GM03348 (cell line): Measurements from ENCODE around the gene PAQR5.
"Not testable (repeated sequence)": the region's sequence is repeated elsewhere in the genome, so short reads cannot be mapped to it uniquely, and the experiment has no call there.

Experiments used
- DNase-seq: peaks from one replicate; pipeline ENCODE4 v3.0.0; 2012; ENCODE audit warnings: low spot score

The PAQR5 gene, protein sequence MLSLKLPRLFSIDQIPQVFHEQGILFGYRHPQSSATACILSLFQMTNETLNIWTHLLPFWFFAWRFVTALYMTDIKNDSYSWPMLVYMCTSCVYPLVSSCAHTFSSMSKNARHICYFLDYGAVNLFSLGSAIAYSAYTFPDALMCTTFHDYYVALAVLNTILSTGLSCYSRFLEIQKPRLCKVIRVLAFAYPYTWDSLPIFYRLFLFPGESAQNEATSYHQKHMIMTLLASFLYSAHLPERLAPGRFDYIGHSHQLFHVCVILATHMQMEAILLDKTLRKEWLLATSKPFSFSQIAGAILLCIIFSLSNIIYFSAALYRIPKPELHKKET

DNA sequence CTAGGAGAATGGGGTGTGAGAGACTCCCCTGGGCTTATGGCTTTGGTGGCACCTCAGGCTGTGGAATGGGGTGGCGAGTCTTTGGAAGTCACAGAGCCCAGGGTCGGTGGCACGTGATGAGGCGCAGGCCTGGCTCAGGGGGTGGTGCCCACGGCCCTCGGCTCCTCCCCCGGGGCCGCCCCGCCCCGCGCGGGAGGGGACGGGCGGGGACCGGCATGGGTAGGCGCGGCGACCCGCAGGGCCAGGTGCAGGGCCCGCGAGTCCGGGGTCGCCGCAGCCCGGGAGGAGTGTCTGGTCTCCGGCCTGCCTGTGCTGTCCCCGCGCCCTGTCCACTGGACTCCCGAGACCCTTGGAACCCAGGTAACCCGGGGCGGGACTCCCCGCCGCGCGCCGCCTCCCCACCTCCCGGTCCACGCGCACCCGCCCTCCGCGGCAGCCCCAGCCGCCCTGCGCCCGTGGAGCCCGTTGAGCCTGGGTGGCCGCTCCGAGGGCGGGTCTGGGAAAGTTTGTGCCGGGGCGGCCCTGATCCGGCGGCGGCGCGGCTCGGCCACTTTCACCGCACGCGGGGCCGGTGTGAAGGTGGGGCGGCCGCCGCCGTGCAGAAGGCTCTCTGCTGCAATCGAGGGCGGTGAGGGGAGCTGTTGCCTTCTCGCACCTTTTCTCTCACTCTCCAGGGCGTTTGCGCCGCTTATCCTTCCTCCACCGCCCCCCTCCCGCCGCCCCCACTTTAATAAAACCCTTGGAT is at the start of gene PAQR5:
TSS of gene PAQR5 (plus strand) at position 216 of the 745 bp plus-strand sequence. CDS start 61,169 bp downstream, outside the sequence.
- DNase-seq, result peak; percentile 92

DNA sequence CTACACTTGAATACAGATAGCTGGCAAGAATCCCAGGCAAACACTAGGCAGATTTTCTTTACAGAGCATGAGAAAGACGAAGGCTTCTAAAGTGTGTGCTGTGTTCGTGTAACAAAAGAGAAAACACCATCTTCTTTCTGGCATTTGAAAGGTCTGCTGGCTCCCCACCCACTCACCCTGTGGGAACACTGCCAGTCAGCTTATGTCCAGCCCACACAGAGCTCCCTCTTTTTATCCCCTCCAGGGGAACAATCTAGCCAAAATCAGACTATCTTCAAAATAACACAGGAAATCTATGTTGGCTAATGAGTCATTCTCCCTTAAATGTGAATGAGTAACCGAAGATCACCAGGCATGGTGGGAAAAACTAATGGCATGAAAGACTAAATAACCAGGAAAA is 45.6 kb upstream of the PAQR5 start:
- peak; percentile 68 for DNase-seq

DNA sequence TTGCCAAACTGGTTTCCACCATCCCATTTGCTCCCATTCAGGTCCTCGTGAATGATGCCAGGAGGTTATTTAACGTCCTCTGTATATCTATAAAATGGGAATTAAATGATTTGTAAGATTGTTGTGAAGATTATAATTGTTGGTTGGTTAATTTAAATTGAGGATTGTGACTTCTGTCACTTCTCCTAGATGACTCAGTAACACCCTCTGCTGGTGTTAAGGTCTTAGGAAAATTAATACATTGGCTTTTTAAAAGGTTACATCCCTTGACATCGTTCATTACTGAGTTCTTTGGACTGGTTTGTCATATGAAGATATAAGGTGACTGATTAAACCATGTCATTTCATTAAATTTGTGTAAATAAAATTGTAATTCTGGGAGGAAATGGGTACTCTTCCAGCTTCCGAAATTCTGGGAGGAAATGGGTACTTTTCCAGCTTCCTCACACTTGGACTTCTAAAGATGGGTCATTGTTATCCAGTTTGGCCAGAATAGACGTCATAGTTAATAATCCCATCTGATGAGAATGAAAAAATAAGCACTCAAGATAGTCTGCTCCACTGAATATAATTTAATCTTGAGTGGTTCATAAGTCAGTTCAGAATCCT is 33.3 kb upstream of the PAQR5 start:
- DNase-seq, result peak; percentile 45

DNA sequence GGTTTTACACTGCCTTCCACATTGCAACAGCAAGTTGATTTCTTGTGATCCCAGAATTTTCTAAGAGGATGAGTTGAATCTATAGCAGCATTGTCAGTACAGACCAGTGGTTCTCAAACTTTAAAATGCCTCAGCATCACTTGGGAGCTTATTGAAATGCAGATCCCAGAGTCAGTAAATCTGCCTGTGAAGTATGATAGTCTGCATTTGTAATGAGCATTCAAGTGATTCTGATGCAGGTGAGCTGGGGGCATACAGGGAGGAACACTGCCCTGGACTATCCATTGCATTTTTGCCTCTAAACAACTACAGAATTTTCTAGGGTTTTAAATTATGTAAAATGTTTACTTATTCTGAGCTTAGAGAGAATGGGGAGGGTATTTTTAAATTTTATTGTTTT is 27.5 kb upstream of the PAQR5 start:
- no peak for DNase-seq

DNA sequence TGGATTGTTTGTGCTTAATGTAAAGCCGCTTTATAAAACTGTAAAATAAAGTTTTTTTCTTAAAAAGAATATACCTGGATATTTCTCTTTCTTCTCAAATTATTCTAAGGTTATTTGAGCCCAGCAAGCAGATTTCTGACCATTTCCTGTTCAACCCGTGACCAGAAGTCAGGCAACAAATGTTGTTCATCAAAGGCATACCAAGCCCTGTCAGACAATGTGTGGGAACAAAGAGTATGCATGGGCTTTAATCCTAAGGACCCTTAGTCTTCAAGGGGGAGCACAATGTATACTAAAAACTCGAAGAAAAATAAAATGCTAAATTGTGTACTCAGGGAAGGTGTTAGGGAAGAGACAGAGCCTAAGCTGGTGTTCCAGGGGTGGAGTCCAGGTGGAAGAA is 26.6 kb upstream of the PAQR5 start:
- no peak for DNase-seq

DNA sequence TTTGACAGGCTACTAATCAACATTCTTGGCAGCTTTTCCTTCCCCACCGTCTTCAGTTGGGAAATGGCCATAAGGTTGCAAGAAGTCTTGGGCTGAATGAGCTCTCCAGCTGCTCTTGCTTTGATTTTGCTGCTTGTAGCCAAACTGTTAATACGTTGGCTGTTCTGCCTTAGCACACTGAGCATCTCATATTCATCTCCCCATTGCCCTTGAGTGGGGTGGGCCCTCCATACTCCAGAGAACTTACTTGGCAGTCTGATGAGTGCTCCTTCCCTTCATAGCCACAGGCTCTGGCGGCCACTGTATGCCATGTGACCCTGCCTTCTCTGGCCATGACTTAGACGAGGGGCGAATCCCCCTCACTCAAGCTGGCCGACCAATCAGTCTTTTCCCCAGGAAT is 25.8 kb upstream of the PAQR5 start:
- no peak for DNase-seq

DNA sequence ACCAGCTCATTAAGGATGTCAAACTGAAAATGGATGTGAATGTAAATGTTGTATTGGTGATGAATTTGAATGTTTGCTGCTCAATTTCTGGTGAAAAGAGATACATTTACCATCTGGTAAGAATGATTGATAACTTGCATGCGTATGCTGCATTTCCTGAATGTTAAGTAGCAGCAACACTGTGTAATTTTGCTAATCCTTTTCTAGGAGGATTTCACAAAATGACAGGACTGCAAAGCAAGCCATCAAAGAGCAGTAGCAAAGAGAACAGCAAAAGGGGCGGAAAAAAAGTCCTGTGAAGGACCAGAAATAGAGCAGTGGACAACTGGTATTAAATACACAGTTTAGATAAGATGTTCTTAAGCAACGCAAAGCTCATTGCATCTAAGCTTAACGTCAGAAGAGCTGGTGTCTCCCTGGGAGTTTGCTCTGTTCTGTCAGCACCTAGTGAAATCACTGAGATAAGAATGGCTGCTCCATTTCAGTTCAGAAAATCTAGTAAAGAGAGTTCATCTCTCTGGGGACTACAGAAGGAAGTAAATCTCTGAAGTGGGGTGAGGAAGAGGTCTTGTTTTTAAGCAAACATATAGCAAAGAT is 23.5 kb upstream of the PAQR5 start:
- no peak for DNase-seq

DNA sequence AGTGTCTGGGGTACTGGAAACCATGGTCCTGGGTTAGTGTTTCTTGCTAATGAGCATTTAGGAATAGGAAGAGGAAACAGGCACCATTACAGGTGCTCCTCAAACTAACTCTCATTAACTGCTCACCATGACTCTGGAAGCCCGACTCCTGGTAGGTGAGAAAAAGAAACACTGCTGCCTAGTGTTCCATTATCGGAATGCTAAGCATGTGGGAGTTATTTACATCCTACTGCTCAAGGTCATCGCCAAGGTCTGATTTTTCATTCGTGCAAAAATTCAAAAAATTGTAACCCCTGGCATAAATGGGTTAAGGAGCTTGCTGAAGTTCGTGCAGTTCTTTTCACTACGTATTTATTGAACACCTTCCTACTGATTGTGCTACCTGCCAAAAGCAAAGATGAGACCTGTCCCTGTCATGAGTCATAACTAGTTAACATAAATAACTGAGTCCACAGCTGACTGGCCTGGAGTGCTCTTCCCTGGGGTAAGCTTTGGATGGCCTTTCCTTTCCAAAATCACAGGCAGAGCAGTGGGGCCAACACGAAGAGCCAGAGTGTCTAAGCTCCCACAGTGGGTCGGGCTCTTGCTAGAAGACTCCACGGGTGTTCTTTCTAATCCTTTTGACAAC is 22.7 kb upstream of the PAQR5 start:
- DNase-seq, result no peak

DNA sequence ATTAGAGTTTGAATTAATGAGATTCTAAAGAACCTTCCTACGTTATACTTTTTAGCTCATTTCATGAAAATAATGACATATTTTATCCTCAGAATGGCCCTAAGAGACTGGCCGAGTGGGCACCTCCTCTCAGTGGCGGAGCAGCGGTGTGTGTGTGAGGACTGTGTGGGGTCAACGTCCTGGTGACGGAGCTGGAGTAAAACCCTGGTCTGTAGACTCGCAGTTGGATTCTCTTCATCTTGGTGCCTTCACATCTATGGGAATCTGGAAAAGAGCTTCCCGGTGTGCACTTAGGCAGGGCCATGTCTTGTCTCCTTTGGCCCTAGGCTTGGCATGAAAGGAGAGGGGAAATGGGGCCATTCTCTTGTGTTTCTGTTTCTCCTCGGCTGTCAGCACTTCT is 21.4 kb upstream of the PAQR5 start:
- no peak for DNase-seq

DNA sequence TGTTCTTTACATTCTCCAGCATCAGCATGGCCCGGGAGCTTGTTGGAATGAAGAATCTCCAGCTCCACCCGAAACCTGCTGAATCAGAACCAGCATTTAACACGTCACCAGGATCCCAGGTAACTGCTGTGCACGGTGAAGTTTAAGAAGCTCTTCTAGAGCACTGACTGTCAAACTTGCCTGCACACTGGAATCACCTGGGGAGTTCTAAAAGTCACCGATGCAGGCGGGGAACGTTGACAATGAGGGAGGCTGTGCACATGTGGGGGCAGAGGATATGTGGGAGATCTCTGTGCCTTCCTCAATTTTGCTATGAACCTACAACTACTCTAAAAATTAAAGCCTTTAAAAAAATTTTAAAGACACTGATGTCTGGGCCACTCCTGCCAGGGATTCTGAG is 19.1 kb upstream of the PAQR5 start:
- no peak for DNase-seq

DNA sequence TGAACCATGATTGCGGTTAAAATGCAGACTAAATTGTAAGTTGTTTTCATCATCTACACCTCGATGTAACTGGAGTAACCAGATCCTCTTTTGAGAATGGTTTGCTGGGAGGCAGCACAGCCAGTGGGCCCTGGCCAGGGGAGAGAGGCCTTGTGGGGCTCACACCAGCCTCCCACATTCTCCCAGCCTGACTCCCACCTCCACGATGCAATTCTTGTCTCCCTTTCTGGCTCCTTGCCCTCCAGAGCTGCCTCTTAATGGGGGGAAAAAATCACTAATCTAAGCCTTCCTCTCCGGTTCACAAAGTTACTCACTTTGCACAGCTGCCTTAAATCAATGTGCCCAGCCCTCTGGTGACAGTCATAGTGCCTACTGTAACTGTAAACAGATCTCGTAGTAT is 17.9 kb upstream of the PAQR5 start:
- no peak for DNase-seq

DNA sequence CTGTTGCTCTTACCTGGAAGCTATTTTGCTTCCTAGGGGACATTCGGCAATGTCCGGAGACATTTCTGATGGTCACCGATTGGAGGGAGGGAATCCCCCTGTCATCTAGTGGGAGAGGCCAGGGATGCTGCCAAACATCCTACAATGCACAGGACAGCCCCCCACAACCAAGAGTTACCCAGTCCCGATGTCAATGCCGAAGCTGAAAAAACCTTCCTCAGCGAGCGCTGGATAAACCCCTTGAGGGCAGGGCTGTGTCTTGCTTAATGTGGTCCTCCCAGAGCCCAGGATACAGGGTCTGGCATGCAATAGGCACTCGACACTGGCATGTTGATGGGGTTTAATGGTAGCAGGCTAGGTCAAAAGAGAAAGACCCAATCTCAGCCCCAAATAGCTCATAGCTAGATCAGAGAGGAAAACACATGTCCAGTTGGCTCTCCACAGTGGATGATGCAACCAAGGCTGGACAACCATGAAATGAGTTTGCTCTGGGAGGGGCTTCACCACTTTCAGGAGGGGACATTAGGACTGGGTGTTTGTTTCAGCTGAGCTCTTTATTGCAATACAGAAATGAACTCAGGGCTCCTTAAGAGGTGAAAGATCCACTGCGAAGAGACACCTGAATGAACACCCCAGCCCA is 16.5 kb upstream of the PAQR5 start:
- no peak for DNase-seq

DNA sequence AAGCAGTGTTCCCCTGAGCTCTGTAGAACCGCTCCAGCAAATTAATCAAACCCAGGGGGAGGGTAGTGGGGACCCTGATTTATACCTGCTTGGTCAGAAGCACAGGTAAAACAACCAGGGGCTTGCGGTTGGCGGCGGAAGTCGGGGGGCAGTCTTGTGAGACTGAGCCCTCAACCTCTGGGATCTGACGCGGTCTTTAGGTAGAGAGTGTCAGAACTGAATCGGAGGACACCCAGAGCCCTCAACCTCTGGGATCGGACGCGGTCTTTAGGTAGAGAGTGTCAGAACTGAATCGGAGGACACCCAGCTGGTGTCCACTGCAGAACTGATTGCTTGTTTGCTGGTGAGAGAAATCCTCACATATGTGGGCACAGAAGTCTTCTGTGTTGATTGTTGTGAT is 12.9 kb upstream of the PAQR5 start:
- DNase-seq, result no peak

DNA sequence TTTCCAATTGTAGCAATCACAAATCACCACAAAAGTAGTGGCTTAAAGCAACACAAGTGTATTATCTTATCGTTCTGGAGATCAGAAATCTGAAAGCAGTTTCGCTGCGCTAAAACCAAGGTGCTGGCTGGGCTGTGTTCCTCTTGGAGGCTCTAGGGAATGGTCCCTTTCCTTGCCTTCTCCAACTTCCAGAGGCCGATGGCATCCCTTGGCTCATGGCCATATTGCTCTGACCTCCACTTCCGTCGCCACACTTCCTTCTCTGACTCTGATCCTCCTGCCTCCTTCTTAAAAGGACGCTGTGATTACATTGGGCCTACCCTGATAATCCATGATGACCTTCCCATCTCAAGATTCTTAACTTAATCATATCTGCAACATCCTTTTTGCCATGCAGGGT is 10.7 kb upstream of the PAQR5 start:
- DNase-seq, result no peak

DNA sequence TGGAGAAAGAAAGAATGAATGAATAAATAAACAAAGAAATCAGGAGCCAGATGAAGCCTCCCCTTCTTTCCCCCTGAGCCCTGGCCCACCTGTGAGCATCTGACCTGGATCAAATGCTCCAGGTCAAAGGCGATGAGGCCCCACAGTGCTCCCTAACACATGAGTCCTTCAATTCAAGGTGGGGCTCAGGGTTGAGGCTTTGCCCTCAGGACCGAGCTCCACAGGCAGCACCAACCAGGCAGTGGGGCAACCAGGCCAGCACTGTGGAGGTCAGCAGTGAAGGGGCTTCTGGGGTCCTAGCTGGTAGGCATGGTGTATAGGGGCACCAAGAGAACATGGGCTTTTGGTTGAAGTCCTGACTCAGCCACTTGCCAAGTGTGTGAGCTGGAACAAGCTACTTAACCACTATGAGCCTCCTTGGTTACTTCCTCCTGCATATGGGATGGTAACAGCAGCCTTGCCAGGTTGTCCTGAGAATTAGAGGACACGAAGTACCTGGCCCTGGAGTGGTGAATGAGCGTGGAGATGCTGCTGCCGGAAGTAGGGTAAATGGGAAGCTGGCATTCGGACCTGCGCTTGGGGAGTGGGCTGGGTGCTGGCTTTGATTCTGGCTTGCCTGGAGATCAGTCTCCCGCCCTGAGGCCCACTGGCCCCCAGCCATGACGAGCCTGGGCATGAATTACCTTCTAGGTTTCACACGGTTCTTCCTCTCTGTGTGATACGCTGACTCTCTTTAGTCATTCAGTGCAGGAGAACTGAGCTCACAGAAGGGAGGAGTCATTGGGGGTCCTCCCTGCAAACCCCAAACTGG is 10.0 kb upstream of the PAQR5 start:
- DNase-seq, result no peak

DNA sequence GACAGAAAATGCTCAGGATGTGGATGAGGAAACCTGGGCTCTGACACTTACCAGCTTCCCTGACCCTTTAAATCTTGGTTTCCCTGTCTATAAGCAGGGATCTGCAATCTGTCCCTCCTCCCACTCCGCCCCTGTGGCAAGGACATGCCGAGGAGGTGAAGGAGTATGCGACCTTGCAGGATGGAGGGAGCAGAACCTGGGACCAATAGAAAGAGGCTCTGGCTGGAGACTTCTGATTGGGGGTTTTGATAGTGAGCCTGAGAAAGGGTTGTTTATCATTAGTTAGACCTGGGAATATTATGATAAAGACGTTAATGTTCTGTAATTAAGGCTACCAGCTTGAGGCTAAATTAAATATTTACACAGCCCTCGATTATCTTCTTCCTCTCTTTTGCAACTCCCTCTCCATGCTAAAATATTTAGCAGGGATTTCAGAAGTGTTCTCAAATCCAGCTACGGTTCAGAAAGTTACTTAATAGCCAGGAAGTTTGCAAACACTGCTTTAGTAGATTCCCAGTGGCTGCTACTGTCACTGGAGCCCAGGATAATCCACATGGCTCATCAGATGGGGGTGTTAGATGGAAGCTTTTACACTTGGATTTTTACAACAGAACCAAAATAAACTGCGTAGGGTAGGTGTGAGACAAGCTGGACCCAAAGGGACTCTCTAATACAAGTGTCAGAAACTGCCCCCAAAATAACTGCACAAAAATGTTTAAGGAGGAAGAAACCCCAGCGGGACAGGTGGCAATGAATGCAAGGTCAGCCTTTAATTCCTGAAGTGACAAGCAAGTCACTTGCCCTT is 9.2 kb upstream of the PAQR5 start:
- DNase-seq, result no peak

DNA sequence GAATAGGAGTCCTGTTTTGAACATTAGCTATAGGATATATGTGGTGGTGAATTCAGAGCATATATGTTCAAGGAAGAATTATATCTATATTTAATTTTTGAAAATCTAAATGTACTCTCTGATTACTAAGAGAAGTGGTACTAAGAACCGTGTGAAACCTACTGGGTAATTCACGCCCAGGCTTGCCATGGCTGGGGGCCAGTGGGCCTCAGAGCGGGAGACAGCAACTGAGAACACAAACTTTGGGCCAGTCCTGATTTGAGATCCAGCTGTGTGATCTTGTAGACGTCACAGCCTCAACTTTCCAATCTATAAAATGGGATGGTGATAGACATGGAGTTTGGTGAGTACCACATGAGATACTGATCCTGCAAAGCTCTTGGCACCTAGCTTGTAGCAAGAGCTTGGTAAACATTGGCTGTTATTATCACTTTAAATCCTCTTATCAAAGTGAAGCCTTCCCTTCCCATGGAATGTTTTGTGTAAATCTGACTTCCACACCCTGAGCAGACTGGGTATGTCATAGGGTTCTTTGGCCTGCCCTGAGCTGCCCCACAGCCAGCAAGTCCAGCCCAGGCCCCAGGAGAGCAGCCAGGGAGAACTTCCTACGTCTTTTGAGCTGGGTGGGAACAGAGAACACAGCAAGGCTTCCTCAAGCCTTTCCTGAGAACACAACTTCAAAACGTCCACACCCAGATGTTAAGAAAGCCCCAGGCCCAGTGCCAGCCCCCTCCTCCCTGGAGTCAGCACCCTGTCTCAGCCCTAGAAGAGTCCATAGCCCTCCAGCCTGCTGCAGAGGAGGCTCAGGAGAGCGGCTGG is 8.2 kb upstream of the PAQR5 start:
- no peak for DNase-seq

DNA sequence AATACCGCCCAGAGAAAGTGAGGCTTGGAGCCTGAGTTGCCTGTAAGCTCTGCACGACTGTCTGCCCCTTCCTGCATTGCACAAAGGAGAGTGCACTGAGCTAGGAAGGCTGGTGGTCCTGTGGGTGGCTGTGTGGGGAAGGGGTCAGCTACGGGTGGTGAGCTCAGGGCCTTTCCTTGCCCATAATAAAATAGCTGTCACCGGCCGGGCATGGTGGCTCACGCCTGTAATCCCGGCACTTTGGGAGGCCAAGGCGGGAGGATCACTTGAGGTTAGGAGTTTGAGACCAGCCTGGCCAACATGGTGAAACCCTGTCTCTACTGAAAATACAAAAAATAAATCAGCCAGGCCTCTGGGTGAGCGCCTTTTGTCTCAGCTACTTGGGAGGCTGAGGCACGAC is 7.1 kb upstream of the PAQR5 start:
- DNase-seq, result not testable (repeated sequence)

DNA sequence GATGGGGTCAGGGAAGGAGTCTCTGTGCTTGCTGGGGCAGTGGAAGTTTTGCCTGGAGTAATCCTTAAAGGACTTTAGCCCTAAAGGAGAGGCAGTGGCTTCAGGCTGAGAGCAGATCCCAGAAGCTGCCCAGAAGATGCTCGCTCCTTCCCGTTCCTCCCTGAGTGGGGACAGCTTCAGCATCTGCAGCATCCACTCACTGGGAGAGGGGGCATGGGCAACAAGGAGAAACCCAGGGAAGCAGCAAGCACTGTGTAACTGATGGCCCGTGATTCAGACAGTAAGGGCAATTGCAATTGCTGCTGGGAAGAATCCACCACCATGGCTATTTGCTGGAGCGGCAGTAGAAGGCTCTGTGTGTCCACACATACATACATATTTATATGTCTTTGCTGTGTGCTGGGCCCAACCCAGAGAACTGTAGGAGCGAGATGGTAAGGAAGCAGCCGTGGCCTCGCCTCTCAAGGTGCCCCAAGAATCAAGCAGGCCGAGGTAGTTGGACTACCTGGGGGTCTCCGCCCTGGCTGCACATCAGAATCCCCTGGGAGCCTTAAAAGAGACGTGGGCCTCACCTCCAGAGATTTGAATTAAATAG is 5.8 kb upstream of the PAQR5 start:
- no peak for DNase-seq
